NCI-H524 treated with DMSO at 0.1 percent for 48 hours (cell line): ENCODE data around the gene CENATAC.
"Not testable (repeated sequence)": the region's sequence is repeated elsewhere in the genome, so short reads cannot be mapped to it uniquely, and the experiment has no call there.

Source experiments
- DNase-seq: peaks from one replicate; lab custom pipeline; 2025; lab: John Stamatoyannopoulos, UW

CENATAC gene

GRCh38 chr11:118996926-118997626 lies 862 bp upstream of the CENATAC start:
- DNase-seq = no peak

- DNase-seq = no peak
Measured at GRCh38 chr11:118998388-118998717, 415 bp downstream of the CENATAC start.

- no peak for DNase-seq
Measured at GRCh38 chr11:118998822-118999221, 884 bp downstream of the CENATAC start.

- no peak for DNase-seq
Measured at GRCh38 chr11:119000906-119001305, 3.0 kb downstream of the CENATAC start.

GRCh38 chr11:119006656-119007055 lies 8.7 kb downstream of the CENATAC start:
- DNase-seq = no peak

GRCh38 chr11:119011476-119012053 lies 13.6 kb downstream of the CENATAC start:
- DNase-seq = no peak

- no peak for DNase-seq
Measured at GRCh38 chr11:119012629-119013170, 14.8 kb downstream of the CENATAC start.

- no peak for DNase-seq
Measured at GRCh38 chr11:119014209-119014924, 16.4 kb downstream of the CENATAC start.

GRCh38 chr11:119015054-119015611 lies 17.2 kb downstream of the CENATAC start:
- DNase-seq = no peak

- DNase-seq = no peak
Measured at GRCh38 chr11:119016216-119017009, 18.5 kb downstream of the CENATAC start.

- DNase-seq = not testable (repeated sequence)
Measured at GRCh38 chr11:119017377-119017776, 19.4 kb downstream of the CENATAC start.

- peak; percentile 89 for DNase-seq
Measured at GRCh38 chr11:119018074-119018938, 20.4 kb downstream of the CENATAC start, which contains the start of the genes RPS25 and TRAPPC4. RPS25 (minus strand) TSS chr11:119018343; CDS start chr11:119018284, 59 bp downstream. TRAPPC4 (plus strand) TSS chr11:119018766; CDS start chr11:119018796, 30 bp downstream.

- no peak for DNase-seq
Measured at GRCh38 chr11:119019996-119020395, 22.1 kb downstream of the CENATAC start.

GRCh38 chr11:119021631-119022030 lies 23.7 kb downstream of the CENATAC start:
- no peak for DNase-seq

- no peak for DNase-seq
Measured at GRCh38 chr11:119023741-119024140, 25.8 kb downstream of the CENATAC start.

GRCh38 chr11:119024430-119025098 lies 26.6 kb downstream of the CENATAC start:
- no peak for DNase-seq

- no peak for DNase-seq
Measured at GRCh38 chr11:119025099-119025473, 27.1 kb downstream of the CENATAC start.

- DNase-seq = no peak
Measured at GRCh38 chr11:119025541-119025940, 27.6 kb downstream of the CENATAC start.

GRCh38 chr11:119025978-119026766 lies 28.2 kb downstream of the CENATAC start:
- no peak for DNase-seq
